NK-92 (cell line): ENCODE measurements around the gene BDNF.
"Not testable (repeated sequence)": the region's sequence is repeated elsewhere in the genome, so short reads cannot be mapped to it uniquely, and the experiment has no call there.

ENCODE experiments used
- DNase-seq: peaks from one replicate; lab custom pipeline; 2025; ENCODE audit not compliant: unreplicated experiment; lab: John Stamatoyannopoulos, UW

The BDNF gene

DNA sequence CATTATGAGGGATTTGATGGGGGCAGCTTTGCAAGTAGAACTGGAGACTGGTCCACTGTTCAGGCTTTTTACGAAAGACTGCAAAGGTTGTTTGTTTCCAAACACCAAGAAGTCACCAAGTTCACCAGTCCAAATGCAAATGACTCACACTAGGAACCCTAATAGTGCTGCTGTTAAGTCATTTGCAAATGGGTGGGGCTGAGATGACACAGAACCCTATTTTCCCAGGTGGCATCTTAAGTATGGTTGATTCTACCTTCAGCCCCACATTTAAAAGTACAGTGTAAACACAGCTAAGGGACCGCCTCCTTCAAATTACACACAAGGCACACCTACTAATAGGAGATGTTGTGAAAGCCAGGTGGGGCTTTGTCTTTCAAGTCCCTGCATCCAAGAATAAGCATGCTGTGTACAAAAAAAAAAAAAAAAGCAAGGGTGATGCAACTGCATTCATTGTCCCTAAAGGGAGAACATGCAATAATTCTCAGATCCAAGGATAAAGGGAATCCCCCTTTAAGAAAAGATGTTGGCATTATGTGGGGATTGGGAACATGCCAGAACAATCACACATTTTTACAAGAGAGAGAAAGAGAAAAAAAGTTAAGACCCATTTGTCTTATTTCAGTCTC lies 27.3 kb downstream of the BDNF start:
- no peak for DNase-seq

DNA sequence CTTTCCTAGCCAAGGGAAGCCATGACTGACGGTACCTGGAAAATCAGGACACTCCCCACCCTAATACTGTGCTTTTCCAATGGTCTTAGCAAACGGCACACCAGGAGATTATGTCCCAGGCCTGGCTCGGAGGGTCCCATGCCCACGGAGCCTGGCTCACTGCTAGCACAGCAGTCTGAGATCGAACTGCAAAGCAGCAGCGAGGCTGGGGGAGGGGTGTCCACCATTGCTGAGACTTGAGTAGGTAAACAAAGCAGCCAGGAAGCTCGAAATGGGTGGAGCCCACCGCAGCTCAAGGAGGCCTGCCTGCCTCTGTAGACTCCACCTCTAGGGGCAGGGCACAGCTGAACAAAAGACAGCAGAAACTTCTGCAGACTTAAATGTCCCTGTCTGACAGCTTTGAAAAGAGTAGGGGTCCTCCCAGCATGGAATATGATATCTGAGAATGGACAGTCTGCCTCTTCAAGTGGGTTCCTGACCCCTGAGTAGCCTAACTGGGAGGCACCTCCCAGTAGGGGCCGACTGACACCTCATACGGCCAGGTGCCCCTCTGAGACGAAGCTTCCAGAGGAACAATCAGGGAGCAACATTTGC lies 34.6 kb downstream of the BDNF start:
- not testable (repeated sequence) for DNase-seq

DNA sequence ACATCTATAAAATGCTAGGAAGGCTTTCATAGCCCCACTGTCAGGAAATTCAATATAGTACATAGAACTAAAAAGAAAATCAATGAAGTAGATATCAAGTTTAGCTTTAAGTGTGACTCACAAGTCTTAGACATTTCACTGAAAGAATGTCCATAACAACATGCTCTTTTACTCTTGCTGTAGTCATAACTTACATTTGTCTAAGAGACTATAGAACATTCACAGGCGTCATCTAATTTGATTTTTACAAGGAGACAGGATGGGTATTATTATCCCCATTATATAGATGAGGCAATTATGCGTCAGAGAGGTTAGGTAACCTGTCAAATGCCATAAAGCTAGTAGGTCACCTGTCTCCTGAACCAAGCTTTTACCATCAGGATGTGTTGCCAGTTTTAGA lies 36.9 kb downstream of the BDNF start:
- no peak for DNase-seq

DNA sequence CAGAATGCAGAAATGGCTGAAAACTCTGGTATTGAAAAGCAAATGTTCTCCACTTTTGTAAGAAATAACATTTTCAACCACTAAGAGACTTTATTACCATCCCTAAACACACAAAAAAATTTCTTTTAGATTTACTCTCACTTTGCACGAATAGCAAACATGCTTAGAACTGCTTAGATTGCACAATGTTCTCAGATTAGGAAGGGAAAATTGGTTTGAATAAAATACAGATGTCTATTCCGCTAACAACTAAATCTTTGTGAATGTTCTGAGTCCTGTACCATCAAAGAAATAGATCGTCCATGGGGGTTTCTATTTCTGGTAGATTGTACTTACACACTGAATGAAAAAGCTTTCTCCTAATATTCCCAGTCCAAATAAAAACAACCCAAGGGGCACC lies 40.1 kb downstream of the BDNF start:
- DNase-seq: no peak

DNA sequence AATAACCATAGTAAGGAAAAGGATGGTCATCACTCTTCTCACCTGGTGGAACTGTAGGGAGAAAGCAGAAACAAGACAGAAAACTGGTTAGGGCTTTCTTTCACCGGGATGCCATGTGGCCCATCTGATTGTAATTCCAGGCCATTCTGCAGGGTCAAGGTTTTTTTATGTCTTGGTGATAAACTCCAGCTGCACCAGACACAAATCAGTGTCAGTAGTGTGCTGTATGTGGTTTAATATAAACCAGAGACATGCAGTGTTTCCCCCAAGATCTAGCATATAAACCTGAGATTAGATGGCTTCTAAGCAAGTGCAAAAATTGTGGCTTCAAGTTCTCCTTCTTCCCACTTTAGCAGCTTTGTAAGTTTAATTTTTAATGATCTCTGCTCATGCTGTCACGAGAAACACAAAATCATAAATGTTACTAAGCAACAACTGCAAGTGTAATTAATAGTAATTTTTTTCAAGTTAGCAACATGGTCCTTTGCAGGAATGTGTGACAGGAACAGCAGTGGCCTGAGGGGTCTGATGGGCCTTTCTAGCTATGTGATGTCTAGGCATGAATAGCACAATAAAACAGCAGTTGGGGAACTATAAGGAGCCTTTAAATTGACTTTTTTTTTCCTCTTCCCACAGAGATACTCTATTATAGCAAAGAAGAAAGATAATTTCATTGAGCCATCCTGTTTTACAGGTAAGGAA lies 41.6 kb downstream of the BDNF start:
- DNase-seq: no peak

DNA sequence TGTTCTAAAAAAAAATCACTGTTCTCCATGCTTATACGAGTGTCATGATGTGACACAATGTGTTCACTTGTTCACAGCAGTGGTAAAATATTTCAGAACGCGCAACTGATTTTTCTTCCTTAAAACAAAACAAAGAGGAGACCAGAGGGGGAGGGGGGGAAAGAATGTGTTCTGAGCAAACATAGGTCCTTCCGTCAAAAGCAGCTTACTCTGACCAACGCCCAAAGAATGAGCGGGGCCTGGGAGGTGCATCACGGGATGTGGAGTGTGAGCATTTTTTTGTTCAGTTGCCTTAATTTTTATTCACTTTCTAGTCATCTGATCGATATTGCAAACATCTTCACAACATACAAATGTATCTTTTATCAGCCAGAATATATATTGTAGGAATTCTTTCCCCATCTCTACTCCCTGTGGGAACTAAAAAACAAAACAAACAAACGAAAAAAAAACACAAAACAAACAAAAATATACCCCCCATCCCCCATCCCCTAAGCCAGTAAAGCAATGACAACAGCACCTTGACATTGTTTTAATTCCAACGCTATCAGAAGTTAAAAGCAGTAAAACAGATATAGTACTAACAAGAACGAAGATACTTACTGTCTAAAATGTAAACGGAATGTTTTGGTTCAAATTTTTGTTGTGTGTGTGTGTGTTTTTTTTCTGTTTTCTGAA lies 43.3 kb downstream of the BDNF start:
- DNase-seq: no peak

DNA sequence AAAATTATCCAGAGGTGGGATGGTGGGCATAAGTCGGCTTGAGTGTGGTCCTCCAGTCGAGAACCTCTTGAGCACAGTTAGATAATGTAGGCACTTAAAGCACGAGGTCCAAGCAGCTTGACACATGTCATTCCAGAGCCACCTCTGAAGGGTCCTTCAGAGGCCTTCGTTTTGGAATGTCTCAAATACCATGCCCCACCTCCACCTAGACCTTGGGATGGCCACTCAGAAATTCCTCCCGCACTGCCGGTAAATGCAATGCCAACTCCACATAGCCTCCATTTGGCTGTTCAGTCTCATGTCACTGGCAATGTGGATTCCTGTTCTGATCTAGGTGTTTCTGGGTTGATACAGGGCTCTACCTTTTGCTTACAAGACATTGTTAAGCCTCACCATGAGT lies 43.9 kb downstream of the BDNF start:
- DNase-seq: no peak

DNA sequence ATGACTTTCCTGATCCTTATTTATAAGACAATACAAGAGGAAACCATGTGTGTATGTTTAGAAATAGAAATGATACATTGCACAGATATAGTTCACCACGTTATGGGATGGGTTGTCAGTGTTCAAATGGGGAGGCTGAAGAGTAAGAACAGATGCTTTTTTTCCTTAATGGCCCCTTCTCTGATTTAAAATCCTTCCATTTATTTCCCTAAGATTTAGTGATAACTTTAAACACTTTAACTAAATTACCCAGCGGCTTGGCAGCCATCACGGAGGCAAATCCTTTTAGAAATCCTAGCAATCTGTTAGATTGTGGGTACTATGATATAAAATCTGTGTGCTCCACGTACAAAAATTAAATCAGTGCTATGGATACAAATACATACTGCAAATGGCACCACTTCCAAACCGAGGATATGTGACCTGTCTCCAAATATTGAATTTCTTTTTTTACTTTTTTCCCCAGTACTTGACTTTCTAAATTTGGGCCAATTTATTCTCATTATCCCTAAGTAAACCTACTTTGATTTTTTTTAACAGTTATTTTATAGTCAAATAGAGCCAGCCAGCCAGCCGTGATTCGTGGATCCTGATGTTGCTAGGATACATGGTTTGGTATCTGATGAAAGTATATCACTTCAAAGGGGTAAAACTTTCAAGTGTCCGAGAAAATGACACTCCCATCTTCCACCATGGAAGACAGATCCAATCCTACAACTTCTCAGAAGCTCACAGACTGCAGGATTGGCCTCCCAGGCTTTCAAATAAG lies 46.1 kb downstream of the BDNF start:
- DNase-seq: no peak

DNA sequence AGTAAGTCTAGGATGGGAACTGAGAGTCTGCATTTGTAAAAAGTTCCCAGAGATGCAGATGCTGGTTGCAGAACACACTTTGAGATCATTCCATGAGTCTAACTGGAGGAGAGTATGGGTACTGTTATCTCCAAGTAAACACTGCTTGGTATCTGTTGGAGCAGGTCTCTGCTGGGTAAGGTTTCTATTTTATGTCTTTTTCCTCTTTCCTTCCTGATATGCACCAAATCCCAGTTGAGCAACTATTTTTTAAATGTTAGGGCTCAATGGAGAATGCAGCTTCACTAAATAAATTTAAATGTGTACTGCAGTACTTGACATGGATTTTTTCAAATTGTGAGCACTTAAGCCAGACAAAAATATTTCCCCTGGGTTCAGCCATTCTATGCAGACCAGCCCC lies 48.5 kb downstream of the BDNF start:
- no peak for DNase-seq

DNA sequence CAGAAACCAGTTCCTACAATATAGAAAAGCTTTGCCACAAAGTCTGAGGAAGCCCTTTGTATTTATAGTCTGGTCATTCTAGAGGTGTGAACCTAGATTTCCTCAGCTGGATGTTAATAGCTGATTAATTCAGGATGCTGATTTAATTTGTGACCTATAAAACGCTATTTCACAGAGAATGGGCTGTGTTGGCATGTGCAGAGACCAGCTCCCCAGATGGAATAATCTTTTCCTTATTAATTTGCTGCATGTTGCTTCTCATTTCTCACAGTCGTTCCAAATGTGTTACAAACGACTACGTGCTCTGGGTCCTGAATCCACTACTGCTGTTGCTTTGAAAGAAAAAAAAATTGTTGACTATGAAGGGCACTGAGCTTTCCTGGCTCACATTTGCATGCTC lies 49.3 kb downstream of the BDNF start:
- no peak for DNase-seq

DNA sequence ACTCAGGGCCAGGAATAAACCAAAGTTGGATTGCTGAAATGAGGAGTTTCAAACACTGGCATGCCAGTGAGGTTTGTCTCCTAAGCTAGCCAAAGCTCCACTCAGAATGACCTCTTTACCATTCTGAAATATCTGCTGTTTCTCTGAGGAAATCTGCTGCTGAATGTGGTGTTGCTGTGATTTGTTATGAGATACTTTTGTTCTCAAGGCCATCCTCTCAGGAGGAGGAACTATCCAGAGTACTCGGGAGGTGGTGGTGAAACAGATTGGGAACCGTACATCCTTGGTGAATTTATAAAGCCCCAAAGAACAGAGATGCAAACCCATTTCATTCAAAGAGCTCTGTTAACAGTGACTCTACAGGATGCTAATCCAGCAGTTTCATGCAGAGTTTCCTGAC lies 50.5 kb downstream of the BDNF start:
- DNase-seq: no peak

DNA sequence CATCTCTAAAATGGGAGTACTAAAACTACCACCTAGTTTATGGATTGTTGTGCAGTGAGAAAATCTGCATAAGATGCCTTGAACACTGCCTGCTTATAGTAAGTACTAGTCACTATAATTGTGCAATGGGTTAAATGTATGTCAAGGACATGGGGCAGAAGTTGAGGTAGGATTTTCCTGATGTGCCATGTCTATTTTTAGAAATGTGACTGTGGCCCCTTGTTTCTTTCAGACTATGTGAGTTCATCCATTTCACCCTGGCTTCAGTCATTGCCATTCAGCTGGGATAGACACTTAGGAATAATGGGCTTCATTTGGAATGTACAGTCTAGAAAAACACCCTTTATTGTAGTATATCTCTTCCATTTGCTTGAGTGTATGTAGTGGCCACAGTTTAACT lies 51.4 kb downstream of the BDNF start:
- DNase-seq: no peak

DNA sequence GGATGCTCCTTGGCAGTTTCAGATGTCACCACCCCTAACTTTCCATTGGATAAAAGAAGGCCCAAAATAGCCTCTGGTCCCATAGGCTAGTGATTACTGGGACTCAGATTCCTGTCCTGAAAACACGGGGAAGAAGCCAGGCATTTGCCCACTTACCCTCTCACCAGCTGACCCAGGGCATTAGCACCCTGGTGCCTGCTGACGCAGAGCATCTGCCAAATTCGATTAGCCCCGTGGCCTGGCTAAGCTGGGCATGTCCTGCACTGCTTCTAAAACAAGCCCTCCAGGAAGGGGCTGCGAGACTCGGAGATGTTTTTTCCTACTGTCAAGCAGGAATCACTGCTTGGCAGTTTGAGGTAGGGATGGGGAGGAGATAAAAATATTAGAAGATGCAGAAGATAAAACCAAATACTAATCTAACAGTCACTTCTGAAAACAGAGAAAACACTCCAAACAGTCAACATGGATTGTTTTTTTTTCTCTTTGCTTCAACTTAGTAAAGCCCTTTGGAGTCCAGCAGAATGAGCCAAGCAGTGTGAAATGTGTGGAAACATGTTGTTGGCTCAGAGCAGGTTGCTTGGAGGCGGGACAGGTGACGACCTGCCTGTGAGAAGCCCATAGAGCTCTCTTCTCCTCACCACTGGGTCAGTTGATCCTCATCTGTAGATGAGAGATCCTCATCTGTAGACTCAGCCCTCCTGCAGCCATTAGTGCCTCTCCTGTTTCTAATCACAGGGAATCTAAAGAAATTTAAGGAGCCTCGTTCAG lies 54.0 kb downstream of the BDNF start:
- no peak for DNase-seq

DNA sequence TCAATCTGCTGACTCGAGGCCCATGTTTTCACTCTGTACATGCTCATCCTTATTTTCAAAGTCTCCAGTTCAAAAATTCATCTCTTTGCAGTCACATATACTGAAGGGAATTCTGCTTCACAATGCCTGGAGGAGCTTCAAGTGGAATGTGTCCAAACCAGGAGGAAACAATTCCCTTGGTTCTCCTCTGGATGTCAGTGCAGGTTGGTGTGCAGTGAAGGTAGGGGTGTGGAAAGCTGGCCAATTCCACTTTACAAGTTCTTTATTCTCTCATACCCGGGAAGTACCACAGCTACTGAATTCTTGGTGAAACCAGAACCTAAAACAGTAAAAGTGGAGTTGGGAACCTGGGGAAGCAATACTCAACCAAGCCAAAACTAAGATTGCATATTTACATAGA lies 57.3 kb downstream of the BDNF start:
- no peak for DNase-seq

DNA sequence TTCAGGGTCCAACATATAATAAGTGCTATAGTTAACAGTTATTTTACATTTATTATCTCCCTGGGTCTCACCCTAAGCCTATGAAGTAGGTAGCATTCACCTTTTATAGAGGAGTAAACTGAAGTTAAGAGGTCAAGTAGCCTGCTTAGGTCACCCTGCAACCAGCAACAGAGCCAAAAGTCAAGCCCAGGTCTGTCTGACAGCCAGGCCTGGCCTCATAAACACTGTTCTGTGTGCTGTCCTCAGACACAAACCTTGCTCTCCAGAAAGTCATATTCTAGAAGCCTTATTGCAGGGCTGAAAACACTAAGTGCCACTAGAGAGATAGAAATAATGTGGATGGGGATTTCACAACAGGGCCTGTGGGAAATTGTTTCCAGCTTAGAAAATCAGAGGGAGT lies 59.3 kb downstream of the BDNF start:
- no peak for DNase-seq

DNA sequence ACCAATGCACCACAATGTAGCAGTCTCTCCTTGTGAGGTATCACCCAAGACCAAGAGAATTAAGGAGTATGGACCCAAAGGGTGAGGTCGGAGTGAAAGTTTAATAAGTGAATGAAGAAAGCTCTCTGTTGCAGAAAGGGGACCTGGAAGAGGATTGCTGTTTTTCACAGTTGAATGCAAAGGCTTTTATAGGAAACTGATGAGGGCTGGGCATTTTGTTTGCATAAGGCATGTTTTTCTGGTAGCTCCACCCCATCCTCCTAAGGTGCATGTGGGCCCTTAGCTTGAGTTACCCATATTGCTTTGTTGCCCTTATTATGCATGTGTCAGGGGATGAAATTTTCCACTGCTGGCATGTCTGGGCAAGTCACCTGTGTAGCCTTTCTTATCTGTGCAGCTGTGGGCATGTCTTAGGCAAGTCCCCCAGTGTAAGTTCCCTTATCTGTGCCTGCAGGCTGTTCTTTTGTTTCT lies 64.7 kb downstream of the BDNF start:
- no peak for DNase-seq

DNA sequence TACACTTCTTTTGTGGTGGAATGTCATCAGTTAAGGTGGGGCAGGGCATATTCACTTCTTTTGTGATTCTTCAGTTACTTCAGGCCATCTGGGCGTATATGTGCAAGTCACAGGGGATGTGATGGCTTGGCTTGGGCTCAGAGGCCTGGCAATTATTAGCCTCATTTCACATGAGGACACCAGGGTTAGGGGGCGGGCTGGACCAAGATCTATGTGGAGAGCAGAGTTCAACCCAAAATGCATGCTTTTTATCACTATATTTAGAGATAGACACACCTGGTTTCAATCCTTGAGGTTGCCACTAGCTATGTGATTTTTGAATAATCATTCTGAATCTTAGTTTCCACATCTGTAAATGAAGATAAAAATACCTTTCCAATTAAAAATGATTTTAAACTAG lies 65.5 kb downstream of the BDNF start:
- not testable (repeated sequence) for DNase-seq

DNA sequence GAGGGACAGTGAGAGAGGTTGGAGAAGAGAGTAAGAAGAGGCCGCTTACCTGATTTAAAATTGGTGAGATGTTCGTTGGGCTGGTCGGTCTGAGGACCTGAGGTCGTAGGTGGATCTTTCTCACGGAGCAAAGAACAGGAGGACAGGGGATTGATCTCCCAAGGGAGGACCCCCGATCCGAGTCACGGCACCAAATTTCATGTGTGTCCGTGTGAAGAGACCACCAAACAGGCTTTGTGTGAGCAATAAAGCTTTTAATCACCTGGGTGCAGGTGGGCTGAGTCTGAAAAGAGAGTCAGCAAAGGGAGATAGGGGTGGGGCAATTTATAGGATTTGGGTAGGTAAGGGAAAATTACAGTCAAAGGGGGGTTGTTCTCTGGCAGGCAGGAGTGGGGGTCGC lies 66.0 kb downstream of the BDNF start:
- not testable (repeated sequence) for DNase-seq

DNA sequence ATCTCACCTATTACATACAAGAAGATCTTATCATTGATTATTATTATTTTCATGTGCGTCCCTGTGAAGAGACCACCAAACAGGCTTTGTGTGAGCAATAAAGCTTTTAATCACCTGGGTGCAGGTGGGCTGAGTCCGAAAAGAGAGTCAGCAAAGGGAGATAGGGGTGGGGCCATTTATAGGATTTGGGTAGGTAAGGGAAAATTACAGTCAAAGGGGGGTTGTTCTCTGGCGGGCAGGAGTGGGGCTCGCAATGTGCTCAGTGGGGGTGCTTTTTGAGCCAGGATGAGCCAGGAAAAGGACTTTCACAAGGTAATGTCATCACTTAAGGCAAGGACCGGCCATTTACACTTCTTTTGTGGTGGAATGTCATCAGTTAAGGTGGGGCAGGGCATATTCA lies 71.2 kb downstream of the BDNF start:
- not testable (repeated sequence) for DNase-seq

DNA sequence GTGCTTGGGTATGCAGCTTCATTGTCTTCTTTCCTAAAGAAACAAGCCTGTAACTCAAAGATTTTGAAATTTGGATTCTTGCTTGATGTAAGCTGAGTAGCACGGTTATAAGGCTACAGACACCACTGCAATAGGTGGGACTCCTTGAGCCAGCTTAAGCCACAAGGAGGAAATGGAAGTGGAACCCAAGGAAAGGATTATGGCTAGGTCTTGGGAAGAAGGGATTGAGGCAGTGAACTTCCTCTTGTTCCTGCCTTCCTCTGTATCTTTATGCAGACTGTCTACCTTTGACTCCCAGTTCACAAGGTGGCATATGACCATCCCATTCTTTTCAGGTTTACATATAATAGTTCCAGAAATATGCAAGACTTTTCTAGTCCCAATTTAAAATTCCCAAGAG lies 72.3 kb downstream of the BDNF start:
- no peak for DNase-seq
